SK-N-SH (cell line): ENCODE results near the gene CORT. TPM values are rescaled to one million over a fixed set of nuclear protein-coding genes. Genes with fewer than 3 reads are reported as not detected.

Source experiments
- CTCF ChIA-PET: fragments of 300-600, 350-600 bp; formaldehyde crosslinking; extraction: SDS; loops from one replicate; lab custom pipeline; 2021; lab: Yijun Ruan, JAX
- POLR2A ChIA-PET: fragments of 350-600 bp; sonication (Branson Sonifier 250); formaldehyde crosslinking; extraction: SDS; loops from one replicate; lab custom pipeline; 2020; ENCODE audit warnings: antibody characterized with exemption, inconsistent platforms; lab: Yijun Ruan, JAX
- DNase-seq: peaks from one replicate; pipeline ENCODE4 v3.0.0; 2012
- H2AFZ ChIP-seq: fragments of 200-600 bp; sonication (generic); 2 replicates; pipeline ENCODE4 v1.8.1; 2016; ENCODE audit warnings: antibody characterized with exemption, mild to moderate bottlenecking, low read depth
- H3F3A ChIP-seq: fragments of 200-600 bp; sonication (generic); replicated peaks from 2 replicates; pipeline ENCODE3; 2016; ENCODE audit warnings: antibody characterized with exemption, mild to moderate bottlenecking; ENCODE audit not compliant: insufficient read depth
- H3K27ac ChIP-seq, 2 experiments: fragments of 200-500 bp in 1 of 2; fragments of 200-600 bp in 1 of 2; sonication (Bioruptor generic) in 1 of 2; sonication (generic), shearing (Covaris generic) in 1 of 2; 2 replicates each; pipeline versions ENCODE4 v1.5.1 to v1.6.1; 2014 to 2016; ENCODE audit warnings: low read depth in 2 of 2, inconsistent platforms in 1 of 2, low read length in 1 of 2, mild to moderate bottlenecking in 1 of 2, mixed read lengths in 1 of 2
- H3K27me3 ChIP-seq: fragments of 200-600 bp; sonication (generic), shearing (Covaris generic); 2 replicates; pipeline ENCODE4 v1.6.1; 2016; ENCODE audit warnings: mixed run types; ENCODE audit not compliant: insufficient read depth
- H3K36me3 ChIP-seq, 2 experiments: fragments of 200-500 bp in 1 of 2; fragments of 200-600 bp in 1 of 2; sonication (Bioruptor generic) in 1 of 2; sonication (generic) in 1 of 2; replicated peaks in 1 of 2; 2 replicates each; pipeline versions ENCODE3 to v1.5.1; 2014 to 2016; ENCODE audit warnings: low read length in 1 of 2, mild to moderate bottlenecking in 1 of 2; ENCODE audit not compliant: insufficient read depth in 2 of 2, control insufficient read depth in 1 of 2
- H3K4me1 ChIP-seq, 2 experiments: fragments of 200-500 bp in 1 of 2; fragments of 200-600 bp in 1 of 2; sonication (Bioruptor generic) in 1 of 2; sonication (generic), shearing (Covaris generic) in 1 of 2; 2 replicates each; pipeline versions ENCODE4 v1.5.1 to v1.6.1; 2014 to 2016; ENCODE audit warnings: low read depth in 1 of 2, low read length in 1 of 2, mixed run types in 1 of 2; ENCODE audit not compliant: insufficient read depth in 2 of 2, control insufficient read depth in 1 of 2
- H3K4me2 ChIP-seq: fragments of 200-600 bp; sonication (generic), shearing (Covaris generic); 2 replicates; pipeline ENCODE4 v1.6.1; 2017; ENCODE audit warnings: mixed run types
- H3K4me3 ChIP-seq, 2 experiments: fragments of 200-500 bp in 1 of 2; fragments of 200-600 bp in 1 of 2; sonication (Bioruptor generic) in 1 of 2; sonication (generic), shearing (Covaris generic) in 1 of 2; 2 replicates each; pipeline versions ENCODE4 v1.5.1 to v1.8.1; 2014 to 2016; ENCODE audit warnings: low read depth in 2 of 2, inconsistent platforms in 1 of 2, low read length in 1 of 2, mild to moderate bottlenecking in 1 of 2, mixed read lengths in 1 of 2, moderate library complexity in 1 of 2
- H3K79me2 ChIP-seq: fragments of 200-600 bp; sonication (generic); 2 replicates; pipeline ENCODE4 v1.8.1; 2017; ENCODE audit warnings: mild to moderate bottlenecking; ENCODE audit not compliant: insufficient read depth
- H3K9ac ChIP-seq: fragments of 200-600 bp; sonication (generic); 2 replicates; pipeline ENCODE4 v1.6.1; 2017; ENCODE audit warnings: mixed run types
- H3K9me2 ChIP-seq: fragments of 200-600 bp; sonication (generic); 2 replicates; pipeline ENCODE4 v1.6.1; 2017; ENCODE audit warnings: mixed run types
- H3K9me3 ChIP-seq: fragments of 200-600 bp; sonication (generic); 2 replicates; pipeline ENCODE4 v1.6.1; 2017; ENCODE audit warnings: mixed run types, mild to moderate bottlenecking, moderate library complexity
- H4K20me1 ChIP-seq: fragments of 200-600 bp; sonication (generic); 2 replicates; pipeline ENCODE4 v1.6.1; 2017; ENCODE audit warnings: mild to moderate bottlenecking, mixed run types; ENCODE audit not compliant: insufficient read depth
- CHD2 ChIP-seq: fragments of 150-350 bp; IDR thresholded peaks from 2 replicates; pipeline ENCODE4 v1.6.1; 2018; ENCODE audit warnings: low read length; ENCODE audit not compliant: partially characterized antibody
- EP300 ChIP-seq, 2 experiments: IDR thresholded peaks; 2 replicates each; pipeline versions ENCODE4 v1.4.0 to v1.6.1; 2012; ENCODE audit warnings: borderline replicate concordance in 1 of 2, low read depth in 1 of 2, low read length in 1 of 2
- EZH2phosphoT487 ChIP-seq: fragments of 200-600 bp; sonication (generic); IDR thresholded peaks from 2 replicates; pipeline ENCODE4 v1.6.1; 2017; ENCODE audit warnings: low read depth, mixed run types, mild to moderate bottlenecking, antibody characterized with exemption, moderate library complexity, borderline replicate concordance
- FOXJ3 ChIP-seq: sonication (generic); formaldehyde crosslinking; IDR thresholded peaks from 2 replicates; pipeline ENCODE4 v1.5.1; 2020; ENCODE audit warnings: mild to moderate bottlenecking, missing genetic modification reagents
- GABPA ChIP-seq: IDR thresholded peaks from 2 replicates; pipeline ENCODE4 v1.4.0; 2012; ENCODE audit warnings: low read depth, mild to moderate bottlenecking
- GATA2 ChIP-seq: sonication (generic); formaldehyde crosslinking; IDR thresholded peaks from 2 replicates; pipeline ENCODE4 v1.5.0; 2020; ENCODE audit warnings: mild to moderate bottlenecking, missing genetic modification reagents
- MXI1 ChIP-seq: IDR thresholded peaks from 2 replicates; pipeline ENCODE4 v1.6.1; 2012; ENCODE audit warnings: mild to moderate bottlenecking, low read depth, low read length, improper control_type of control experiment
- NFIC ChIP-seq: IDR thresholded peaks from 2 replicates; pipeline ENCODE4 v1.4.0; 2012; ENCODE audit warnings: borderline replicate concordance
- POLR2AphosphoS5 ChIP-seq: IDR thresholded peaks from 2 replicates; pipeline ENCODE4 v1.6.1; 2012; ENCODE audit warnings: low read depth, low read length
- RFX5 ChIP-seq: IDR thresholded peaks from 2 replicates; pipeline ENCODE4 v1.6.1; 2012; ENCODE audit warnings: mild to moderate bottlenecking, improper control_type of control experiment, low read length
- SIN3A ChIP-seq: IDR thresholded peaks from 2 replicates; pipeline ENCODE4 v1.6.1; 2012; ENCODE audit warnings: low read depth, mild to moderate bottlenecking, low read length, moderate library complexity, borderline replicate concordance
- SMC3 ChIP-seq: IDR thresholded peaks from 2 replicates; pipeline ENCODE4 v1.6.1; 2012; ENCODE audit warnings: low read depth, low read length, improper control_type of control experiment
- TCF12 ChIP-seq: IDR thresholded peaks from 2 replicates; pipeline ENCODE4 v1.4.0; 2012
- TEAD4 ChIP-seq: IDR thresholded peaks from 2 replicates; pipeline ENCODE4 v1.4.0; 2012; ENCODE audit warnings: mild to moderate bottlenecking, borderline replicate concordance; ENCODE audit not compliant: insufficient read depth
- WGBS: methylation state at CpG from one replicate; pipeline ENCODE4 v1.1.6; 2017; ENCODE audit warnings: low lambda C conversion rate; 5-methylcytosine and 5-hydroxymethylcytosine counted together
- polyA plus RNA-seq, 3 experiments: library from polyadenylated mRNA; depleted of rRNA; stranded (reverse); fragments of >200 nt; gene quantifications; 2 replicates each; pipeline ENCODE4 v1.2.3, GENCODE V29; 2012
- TF ChIP-seq, protein P1 (sequence below): IDR thresholded peaks from 2 replicates; pipeline ENCODE4 v1.4.0; 2012; ENCODE audit warnings: low read depth, borderline replicate concordance
- TF ChIP-seq, protein P2 (sequence below): fragments of 150-350 bp; IDR thresholded peaks from 2 replicates; pipeline ENCODE4 v1.6.1; 2016; ENCODE audit warnings: mild to moderate bottlenecking, low read depth, low read length
- TF ChIP-seq, protein P3 (sequence below): IDR thresholded peaks from 2 replicates; pipeline ENCODE4; 2012
- TF ChIP-seq, protein P4 (sequence below): fragments of 200-600 bp; sonication (generic); IDR thresholded peaks from 2 replicates; pipeline ENCODE4 v1.6.1; 2017; ENCODE audit warnings: antibody characterized with exemption, mild to moderate bottlenecking, moderate library complexity

Gene CORT
- polyA plus RNA-seq, 1 of the 3 experiments (the other 2 are of a cell fraction): 0.26 TPM

DNA sequence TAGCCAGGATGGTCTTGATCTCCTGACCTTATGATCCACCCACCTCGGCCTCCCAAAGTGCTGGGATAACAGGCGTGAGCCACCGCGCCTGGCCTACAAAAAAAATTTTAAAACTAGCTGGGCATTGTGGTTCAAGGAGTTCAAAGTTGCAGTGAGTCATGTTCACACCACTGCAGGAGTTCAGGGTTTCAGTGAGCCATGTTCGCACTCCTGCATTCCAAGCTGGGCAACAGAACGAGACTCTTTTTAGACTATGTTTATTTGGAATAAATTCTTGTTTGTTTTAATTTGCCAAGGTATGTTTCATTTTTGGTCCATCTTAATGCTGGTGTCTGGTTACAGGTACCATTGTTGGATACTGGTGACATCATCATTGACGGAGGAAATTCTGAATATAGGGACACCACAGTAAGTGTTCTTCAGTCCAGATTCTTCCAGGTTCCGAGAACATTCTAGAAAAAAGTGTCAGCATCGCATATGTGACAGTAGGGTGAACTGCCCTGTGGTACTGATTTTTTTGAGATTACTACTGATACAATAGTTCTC lies 47.0 kb upstream of the CORT start:
- no peaks in the 10 kb centered on the region for H3K9me2 ChIP-seq
- H3K36me3 ChIP-seq: peaks cover 28 to 53% of the 10 kb centered on the region in 2 experiments
- no peak overlapping the region for H3K4me3 ChIP-seq
- peaks cover 8 to 26% of the 10 kb centered on the region in 2 experiments; a peak in 3 of 4 replicates for H3K4me1 ChIP-seq
- H3K27ac ChIP-seq: peak overlapping the region in 1 of 2 experiments; percentile 28; a peak in 1 of 4 replicates
- H3K4me2 ChIP-seq: no peak overlapping the region
- no peak for DNase-seq
- peaks cover 41% of the 10 kb centered on the region for H3K79me2 ChIP-seq
- TF ChIP-seq, protein P1, sequence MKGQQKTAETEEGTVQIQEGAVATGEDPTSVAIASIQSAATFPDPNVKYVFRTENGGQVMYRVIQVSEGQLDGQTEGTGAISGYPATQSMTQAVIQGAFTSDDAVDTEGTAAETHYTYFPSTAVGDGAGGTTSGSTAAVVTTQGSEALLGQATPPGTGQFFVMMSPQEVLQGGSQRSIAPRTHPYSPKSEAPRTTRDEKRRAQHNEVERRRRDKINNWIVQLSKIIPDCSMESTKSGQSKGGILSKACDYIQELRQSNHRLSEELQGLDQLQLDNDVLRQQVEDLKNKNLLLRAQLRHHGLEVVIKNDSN: no peak
- TF ChIP-seq RFX5 (no peak), TEAD4 (no peak), EZH2phosphoT487 (no peak), MXI1 (no peak), GATA2 (CRISPR knock-in tag) (no peak), GABPA (no peak), POLR2AphosphoS5 (no peak), SIN3A (no peak)
- TF ChIP-seq, protein P2, sequence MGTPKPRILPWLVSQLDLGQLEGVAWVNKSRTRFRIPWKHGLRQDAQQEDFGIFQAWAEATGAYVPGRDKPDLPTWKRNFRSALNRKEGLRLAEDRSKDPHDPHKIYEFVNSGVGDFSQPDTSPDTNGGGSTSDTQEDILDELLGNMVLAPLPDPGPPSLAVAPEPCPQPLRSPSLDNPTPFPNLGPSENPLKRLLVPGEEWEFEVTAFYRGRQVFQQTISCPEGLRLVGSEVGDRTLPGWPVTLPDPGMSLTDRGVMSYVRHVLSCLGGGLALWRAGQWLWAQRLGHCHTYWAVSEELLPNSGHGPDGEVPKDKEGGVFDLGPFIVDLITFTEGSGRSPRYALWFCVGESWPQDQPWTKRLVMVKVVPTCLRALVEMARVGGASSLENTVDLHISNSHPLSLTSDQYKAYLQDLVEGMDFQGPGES: no peak
- peaks cover 6% of the 10 kb centered on the region; the same call in 1 of the 2 replicates for H4K20me1 ChIP-seq
- ChIA-PET CTCF (interaction anchor here (1.3 kb wide), 1 partner anchor 14 kb away, joined by 4 read pairs; no protein-coding TSS in a partner anchor), POLR2A (no interaction called here)
- H3K27me3 ChIP-seq: no peaks in the 10 kb centered on the region
- H2AFZ ChIP-seq: no peak overlapping the region
- no peaks in the 10 kb centered on the region for H3K9me3 ChIP-seq
- peaks cover 9% of the 10 kb centered on the region for H3F3A ChIP-seq
- 86% methylated on average over 9 of the region's 9 CpGs for WGBS
- H3K9ac ChIP-seq: no peak overlapping the region

DNA sequence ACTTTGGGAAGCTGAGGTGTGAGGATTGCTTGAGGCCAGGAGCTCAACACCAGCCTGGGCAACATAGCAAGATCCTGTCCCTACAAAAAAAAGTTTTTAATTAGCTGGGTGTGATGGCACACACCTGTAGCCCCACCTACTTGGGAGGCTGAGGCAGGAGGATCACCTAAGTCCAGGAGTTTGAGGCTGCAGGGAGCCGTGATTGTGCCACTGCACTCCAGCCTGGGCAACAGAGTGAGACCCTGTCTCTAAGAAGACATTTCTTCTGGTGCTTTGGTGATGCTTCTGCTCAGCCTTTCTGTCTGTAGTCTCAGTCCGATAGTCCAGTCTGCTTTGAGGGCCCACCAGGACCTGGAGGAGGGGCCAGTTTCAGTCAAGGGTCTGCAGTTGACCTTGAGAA lies 42.6 kb upstream of the CORT start:
- Histone ChIP-seq H3K4me3 (no peak overlapping the region), H3K27me3 (no peaks in the 10 kb centered on the region), H4K20me1 (no peaks in the 10 kb centered on the region), H3K9ac (no peak overlapping the region), H3K36me3 (peaks cover 63 to 79% of the 10 kb centered on the region in 2 experiments), H3F3A (peaks cover 5% of the 10 kb centered on the region), H3K9me2 (no peaks in the 10 kb centered on the region), H3K4me2 (no peak overlapping the region), H3K9me3 (no peaks in the 10 kb centered on the region), H3K4me1 (peaks cover 0 to 14% of the 10 kb centered on the region in 2 experiments; a peak in 2 of 4 replicates), H3K27ac (no peak overlapping the region), H2AFZ (no peak overlapping the region), H3K79me2 (peaks cover 13% of the 10 kb centered on the region)
- CTCF ChIA-PET: interaction anchor here (1.0 to 1.4 kb wide), 3 partner anchors 17 to 30 kb away, joined by 3 to 6 read pairs (median 4); no protein-coding TSS in a partner anchor
- 100% methylated on average over 1 of the region's 2 CpGs for WGBS
- POLR2A ChIA-PET: no interaction called here
- no peak for DNase-seq
- TF ChIP-seq FOXJ3 (CRISPR knock-in tag) (no peak), TEAD4 (no peak), EZH2phosphoT487 (no peak), TCF12 (no peak), SMC3 (no peak), NFIC (no peak), RFX5 (no peak), EP300 (IDR thresholded peaks at IDR 0.05; ENCODE audit: borderline replicate concordance in 1 of 2, low read depth in 1 of 2, low read length in 1 of 2) (no peak), CHD2 (no peak)
- TF ChIP-seq, protein P2: no peak
- TF ChIP-seq, protein P3, sequence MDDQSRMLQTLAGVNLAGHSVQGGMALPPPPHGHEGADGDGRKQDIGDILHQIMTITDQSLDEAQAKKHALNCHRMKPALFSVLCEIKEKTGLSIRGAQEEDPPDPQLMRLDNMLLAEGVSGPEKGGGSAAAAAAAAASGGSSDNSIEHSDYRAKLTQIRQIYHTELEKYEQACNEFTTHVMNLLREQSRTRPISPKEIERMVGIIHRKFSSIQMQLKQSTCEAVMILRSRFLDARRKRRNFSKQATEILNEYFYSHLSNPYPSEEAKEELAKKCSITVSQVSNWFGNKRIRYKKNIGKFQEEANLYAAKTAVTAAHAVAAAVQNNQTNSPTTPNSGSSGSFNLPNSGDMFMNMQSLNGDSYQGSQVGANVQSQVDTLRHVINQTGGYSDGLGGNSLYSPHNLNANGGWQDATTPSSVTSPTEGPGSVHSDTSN: no peak
- TF ChIP-seq, protein P4, sequence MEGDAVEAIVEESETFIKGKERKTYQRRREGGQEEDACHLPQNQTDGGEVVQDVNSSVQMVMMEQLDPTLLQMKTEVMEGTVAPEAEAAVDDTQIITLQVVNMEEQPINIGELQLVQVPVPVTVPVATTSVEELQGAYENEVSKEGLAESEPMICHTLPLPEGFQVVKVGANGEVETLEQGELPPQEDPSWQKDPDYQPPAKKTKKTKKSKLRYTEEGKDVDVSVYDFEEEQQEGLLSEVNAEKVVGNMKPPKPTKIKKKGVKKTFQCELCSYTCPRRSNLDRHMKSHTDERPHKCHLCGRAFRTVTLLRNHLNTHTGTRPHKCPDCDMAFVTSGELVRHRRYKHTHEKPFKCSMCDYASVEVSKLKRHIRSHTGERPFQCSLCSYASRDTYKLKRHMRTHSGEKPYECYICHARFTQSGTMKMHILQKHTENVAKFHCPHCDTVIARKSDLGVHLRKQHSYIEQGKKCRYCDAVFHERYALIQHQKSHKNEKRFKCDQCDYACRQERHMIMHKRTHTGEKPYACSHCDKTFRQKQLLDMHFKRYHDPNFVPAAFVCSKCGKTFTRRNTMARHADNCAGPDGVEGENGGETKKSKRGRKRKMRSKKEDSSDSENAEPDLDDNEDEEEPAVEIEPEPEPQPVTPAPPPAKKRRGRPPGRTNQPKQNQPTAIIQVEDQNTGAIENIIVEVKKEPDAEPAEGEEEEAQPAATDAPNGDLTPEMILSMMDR: no peak
- TF ChIP-seq, protein P1: no peak
